ENCODE measurements around the gene SYT17.

Gene SYT17

DNA sequence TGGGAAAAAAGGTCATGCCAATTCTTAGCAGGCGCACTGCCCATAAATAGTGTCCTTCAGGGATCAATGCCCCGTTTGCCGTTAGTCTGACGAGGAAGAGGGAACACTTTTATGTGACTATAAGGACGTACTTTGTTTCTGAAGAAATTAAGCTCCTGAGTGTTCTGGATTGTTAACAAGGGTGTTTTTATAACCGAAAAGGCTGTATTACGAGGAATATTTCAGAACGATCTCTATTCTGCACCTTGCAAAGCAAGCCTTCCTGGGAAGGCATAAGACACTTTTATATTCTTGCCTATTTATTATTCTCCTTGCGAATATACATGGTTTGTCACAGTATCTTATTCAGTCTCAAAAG, 24.5 kb upstream of the SYT17 start (continued):
- TF ChIP-seq, protein P1, sequence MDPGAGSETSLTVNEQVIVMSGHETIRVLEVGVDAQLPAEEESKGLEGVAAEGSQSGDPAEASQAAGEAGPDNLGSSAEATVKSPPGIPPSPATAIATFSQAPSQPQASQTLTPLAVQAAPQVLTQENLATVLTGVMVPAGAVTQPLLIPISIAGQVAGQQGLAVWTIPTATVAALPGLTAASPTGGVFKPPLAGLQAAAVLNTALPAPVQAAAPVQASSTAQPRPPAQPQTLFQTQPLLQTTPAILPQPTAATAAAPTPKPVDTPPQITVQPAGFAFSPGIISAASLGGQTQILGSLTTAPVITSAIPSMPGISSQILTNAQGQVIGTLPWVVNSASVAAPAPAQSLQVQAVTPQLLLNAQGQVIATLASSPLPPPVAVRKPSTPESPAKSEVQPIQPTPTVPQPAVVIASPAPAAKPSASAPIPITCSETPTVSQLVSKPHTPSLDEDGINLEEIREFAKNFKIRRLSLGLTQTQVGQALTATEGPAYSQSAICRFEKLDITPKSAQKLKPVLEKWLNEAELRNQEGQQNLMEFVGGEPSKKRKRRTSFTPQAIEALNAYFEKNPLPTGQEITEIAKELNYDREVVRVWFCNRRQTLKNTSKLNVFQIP (CRISPR knock-in tag; IDR thresholded peaks at IDR 0.05; ENCODE audit: borderline replicate concordance, low read depth) = no peak
- TF ChIP-seq ZC3H10 (CRISPR knock-in tag; IDR thresholded peaks at IDR 0.05) = no peak
- TF ChIP-seq ZNF8 (CRISPR knock-in tag; IDR thresholded peaks at IDR 0.05) = no peak

DNA sequence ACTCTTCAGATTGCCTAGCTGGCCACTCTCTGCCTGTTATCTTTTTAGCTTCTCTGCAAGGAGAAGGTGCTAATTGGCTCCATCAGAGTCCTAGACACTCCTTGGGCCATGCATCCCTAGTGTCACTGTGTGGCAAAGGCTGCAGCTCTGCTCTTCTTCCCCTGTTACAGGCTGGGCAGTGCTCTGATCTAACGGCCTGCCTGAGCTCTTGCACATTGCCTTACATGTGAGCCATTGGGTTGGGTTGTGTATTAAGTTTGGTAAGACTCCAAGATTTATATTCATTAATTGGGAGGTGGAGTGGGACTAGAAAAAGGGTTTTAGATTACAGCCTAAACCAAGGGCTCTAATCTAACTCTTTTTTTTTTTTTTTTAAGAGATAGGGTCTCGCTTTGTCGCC, 23.0 kb upstream of the SYT17 start:
- no peak for TF ChIP-seq CSDC2 (CRISPR knock-in tag; IDR thresholded peaks at IDR 0.05)
- TF ChIP-seq GLIS3 (CRISPR knock-in tag; IDR thresholded peaks at IDR 0.05) = no peak
- no peak for TF ChIP-seq ZFP3 (CRISPR knock-in tag; IDR thresholded peaks at IDR 0.05)
- no peak for TF ChIP-seq OSR1 (CRISPR knock-in tag; IDR thresholded peaks at IDR 0.05)
- TF ChIP-seq TOX (CRISPR knock-in tag; IDR thresholded peaks at IDR 0.05; ENCODE audit: borderline replicate concordance) = no peak
- TF ChIP-seq, protein P2, sequence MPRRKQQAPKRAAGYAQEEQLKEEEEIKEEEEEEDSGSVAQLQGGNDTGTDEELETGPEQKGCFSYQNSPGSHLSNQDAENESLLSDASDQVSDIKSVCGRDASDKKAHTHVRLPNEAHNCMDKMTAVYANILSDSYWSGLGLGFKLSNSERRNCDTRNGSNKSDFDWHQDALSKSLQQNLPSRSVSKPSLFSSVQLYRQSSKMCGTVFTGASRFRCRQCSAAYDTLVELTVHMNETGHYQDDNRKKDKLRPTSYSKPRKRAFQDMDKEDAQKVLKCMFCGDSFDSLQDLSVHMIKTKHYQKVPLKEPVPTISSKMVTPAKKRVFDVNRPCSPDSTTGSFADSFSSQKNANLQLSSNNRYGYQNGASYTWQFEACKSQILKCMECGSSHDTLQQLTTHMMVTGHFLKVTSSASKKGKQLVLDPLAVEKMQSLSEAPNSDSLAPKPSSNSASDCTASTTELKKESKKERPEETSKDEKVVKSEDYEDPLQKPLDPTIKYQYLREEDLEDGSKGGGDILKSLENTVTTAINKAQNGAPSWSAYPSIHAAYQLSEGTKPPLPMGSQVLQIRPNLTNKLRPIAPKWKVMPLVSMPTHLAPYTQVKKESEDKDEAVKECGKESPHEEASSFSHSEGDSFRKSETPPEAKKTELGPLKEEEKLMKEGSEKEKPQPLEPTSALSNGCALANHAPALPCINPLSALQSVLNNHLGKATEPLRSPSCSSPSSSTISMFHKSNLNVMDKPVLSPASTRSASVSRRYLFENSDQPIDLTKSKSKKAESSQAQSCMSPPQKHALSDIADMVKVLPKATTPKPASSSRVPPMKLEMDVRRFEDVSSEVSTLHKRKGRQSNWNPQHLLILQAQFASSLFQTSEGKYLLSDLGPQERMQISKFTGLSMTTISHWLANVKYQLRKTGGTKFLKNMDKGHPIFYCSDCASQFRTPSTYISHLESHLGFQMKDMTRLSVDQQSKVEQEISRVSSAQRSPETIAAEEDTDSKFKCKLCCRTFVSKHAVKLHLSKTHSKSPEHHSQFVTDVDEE (CRISPR knock-in tag; IDR thresholded peaks at IDR 0.05) = no peak
- TF ChIP-seq ZFP30 (CRISPR knock-in tag; IDR thresholded peaks at IDR 0.05) = no peak
- no peak for TF ChIP-seq ESRRG (CRISPR knock-in tag; IDR thresholded peaks at IDR 0.05)
- no peak for TF ChIP-seq ARNTL (CRISPR knock-in tag; IDR thresholded peaks at IDR 0.05; ENCODE audit: borderline replicate concordance, low read depth)
- no peak for TF ChIP-seq ZNF565 (CRISPR knock-in tag; conservative IDR thresholded peaks at IDR 0.05; ENCODE audit: low read depth)
- TF ChIP-seq ZNF8 (CRISPR knock-in tag; IDR thresholded peaks at IDR 0.05) = no peak
- TF ChIP-seq SNAI2 (CRISPR knock-in tag; IDR thresholded peaks at IDR 0.05) = no peak
- ATAC-seq = no peak

DNA sequence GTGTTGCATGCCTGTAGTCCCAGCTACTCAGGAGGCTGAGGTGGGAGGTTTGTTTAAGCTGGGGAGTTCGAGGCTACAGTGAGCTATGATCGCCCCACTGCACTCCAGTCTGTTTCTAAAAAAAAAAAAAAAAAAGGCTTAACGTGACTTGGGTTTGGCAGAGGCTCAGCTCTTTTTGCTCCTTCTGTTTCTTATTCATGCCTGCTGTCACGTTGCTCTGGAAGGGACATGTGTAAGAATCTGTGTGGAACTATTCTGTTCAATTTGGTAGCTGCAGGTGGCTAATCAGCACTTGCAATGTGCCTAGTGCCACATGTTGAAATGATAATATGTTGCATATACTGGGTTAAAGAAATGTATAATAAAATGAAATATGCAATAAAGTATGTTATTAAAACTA, 20.9 kb upstream of the SYT17 start:
- TF ChIP-seq, protein P3, sequence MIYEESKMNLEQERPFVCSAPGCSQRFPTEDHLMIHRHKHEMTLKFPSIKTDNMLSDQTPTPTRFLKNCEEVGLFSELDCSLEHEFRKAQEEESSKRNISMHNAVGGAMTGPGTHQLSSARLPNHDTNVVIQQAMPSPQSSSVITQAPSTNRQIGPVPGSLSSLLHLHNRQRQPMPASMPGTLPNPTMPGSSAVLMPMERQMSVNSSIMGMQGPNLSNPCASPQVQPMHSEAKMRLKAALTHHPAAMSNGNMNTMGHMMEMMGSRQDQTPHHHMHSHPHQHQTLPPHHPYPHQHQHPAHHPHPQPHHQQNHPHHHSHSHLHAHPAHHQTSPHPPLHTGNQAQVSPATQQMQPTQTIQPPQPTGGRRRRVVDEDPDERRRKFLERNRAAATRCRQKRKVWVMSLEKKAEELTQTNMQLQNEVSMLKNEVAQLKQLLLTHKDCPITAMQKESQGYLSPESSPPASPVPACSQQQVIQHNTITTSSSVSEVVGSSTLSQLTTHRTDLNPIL (CRISPR knock-in tag; IDR thresholded peaks at IDR 0.05; ENCODE audit: low read depth) = no peak
- TF ChIP-seq PPARA (CRISPR knock-in tag; IDR thresholded peaks at IDR 0.05; ENCODE audit: borderline replicate concordance) (no peak), OSR1 (CRISPR knock-in tag; IDR thresholded peaks at IDR 0.05) (no peak), ZNF70 (CRISPR knock-in tag; IDR thresholded peaks at IDR 0.05) (no peak), ESRRG (CRISPR knock-in tag; IDR thresholded peaks at IDR 0.05) (no peak), TCF4 (CRISPR knock-in tag; IDR thresholded peaks at IDR 0.05; ENCODE audit: borderline replicate concordance) (no peak), CSDC2 (CRISPR knock-in tag; IDR thresholded peaks at IDR 0.05) (no peak)
- TF ChIP-seq, protein P1 (CRISPR knock-in tag; IDR thresholded peaks at IDR 0.05; ENCODE audit: borderline replicate concordance, low read depth) = no peak
- TF ChIP-seq, protein P4, sequence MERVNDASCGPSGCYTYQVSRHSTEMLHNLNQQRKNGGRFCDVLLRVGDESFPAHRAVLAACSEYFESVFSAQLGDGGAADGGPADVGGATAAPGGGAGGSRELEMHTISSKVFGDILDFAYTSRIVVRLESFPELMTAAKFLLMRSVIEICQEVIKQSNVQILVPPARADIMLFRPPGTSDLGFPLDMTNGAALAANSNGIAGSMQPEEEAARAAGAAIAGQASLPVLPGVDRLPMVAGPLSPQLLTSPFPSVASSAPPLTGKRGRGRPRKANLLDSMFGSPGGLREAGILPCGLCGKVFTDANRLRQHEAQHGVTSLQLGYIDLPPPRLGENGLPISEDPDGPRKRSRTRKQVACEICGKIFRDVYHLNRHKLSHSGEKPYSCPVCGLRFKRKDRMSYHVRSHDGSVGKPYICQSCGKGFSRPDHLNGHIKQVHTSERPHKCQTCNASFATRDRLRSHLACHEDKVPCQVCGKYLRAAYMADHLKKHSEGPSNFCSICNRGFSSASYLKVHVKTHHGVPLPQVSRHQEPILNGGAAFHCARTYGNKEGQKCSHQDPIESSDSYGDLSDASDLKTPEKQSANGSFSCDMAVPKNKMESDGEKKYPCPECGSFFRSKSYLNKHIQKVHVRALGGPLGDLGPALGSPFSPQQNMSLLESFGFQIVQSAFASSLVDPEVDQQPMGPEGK (CRISPR knock-in tag; IDR thresholded peaks at IDR 0.05; ENCODE audit: borderline replicate concordance) = no peak
- no peak for ATAC-seq

DNA sequence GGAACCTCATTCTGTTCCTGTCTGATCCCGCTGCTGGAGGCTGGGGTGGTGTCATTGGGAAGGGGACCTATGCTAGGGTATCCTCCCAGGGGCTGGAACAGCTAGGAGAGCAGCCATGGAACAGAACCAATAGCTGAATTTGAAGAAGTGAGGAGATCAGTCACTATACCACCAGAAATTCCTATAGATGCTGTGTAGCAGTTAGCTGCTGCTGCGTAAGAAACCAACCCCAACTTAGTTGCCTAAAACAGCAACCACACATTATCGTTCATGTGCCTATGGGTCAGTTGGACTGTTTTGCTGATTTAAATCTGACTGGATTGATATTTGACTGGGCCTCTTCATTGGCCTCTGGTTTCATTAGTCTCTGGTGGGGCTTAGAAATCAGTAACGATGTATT, 20.4 kb upstream of the SYT17 start:
- ATAC-seq = no peak
- TF ChIP-seq TCF4 (CRISPR knock-in tag; IDR thresholded peaks at IDR 0.05; ENCODE audit: borderline replicate concordance) (no peak), ZFP30 (CRISPR knock-in tag; IDR thresholded peaks at IDR 0.05) (no peak), ISL1 (CRISPR knock-in tag; IDR thresholded peaks at IDR 0.05) (no peak), OSR1 (CRISPR knock-in tag; IDR thresholded peaks at IDR 0.05) (no peak), ZNF565 (CRISPR knock-in tag; conservative IDR thresholded peaks at IDR 0.05; ENCODE audit: low read depth) (no peak)
- TF ChIP-seq, protein P2 (CRISPR knock-in tag; IDR thresholded peaks at IDR 0.05) = no peak
- TF ChIP-seq, protein P5, sequence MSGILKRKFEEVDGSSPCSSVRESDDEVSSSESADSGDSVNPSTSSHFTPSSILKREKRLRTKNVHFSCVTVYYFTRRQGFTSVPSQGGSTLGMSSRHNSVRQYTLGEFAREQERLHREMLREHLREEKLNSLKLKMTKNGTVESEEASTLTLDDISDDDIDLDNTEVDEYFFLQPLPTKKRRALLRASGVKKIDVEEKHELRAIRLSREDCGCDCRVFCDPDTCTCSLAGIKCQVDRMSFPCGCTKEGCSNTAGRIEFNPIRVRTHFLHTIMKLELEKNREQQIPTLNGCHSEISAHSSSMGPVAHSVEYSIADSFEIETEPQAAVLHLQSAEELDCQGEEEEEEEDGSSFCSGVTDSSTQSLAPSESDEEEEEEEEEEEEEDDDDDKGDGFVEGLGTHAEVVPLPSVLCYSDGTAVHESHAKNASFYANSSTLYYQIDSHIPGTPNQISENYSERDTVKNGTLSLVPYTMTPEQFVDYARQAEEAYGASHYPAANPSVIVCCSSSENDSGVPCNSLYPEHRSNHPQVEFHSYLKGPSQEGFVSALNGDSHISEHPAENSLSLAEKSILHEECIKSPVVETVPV (CRISPR knock-in tag; IDR thresholded peaks at IDR 0.05) = no peak
